Peyer's patch (tissue), 4 donors: ENCODE results near the gene HRH2.

Source experiments
- CTCF ChIP-seq, 6 experiments: fragments of 450-650 bp in 4 of 6; fragments of 200-600 bp in 2 of 6; sonication (generic) in 1 of 6; IDR thresholded peaks; one replicate each; pipeline ENCODE4 v1.5.1; 2017 to 2019; ENCODE audit warnings: antibody characterized with exemption in 6 of 6, mild to moderate bottlenecking in 3 of 6, moderate library complexity in 1 of 6
- POLR2A ChIP-seq, 2 donors: fragments of 450-650 bp; IDR thresholded peaks; one replicate each; pipeline ENCODE4 v1.5.1; 2017; ENCODE audit warnings: antibody characterized with exemption in 2 of 2, mild to moderate bottlenecking in 2 of 2, moderate library complexity in 2 of 2

GRCh38 chr5:175627005-175627404 lies 30.9 kb upstream of the HRH2 start:
- TF ChIP-seq CTCF (IDR thresholded peaks at IDR 0.05) (no peak), POLR2A (IDR thresholded peaks at IDR 0.05) (no peak)
